ENCODE results near the gene DNAI4.
"Not testable (repeated sequence)": the region's sequence is repeated elsewhere in the genome, so short reads cannot be mapped to it uniquely, and the experiment has no call there.

Gene DNAI4

GRCh38 chr1:66824771-66825170, 99.9 kb downstream of the DNAI4 start:
- no peak for DNase-seq

GRCh38 chr1:66809736-66810326, 114.8 kb downstream of the DNAI4 start:
- DNase-seq = no peak

GRCh38 chr1:66809245-66809644, 115.4 kb downstream of the DNAI4 start:
- DNase-seq = no peak

DNA sequence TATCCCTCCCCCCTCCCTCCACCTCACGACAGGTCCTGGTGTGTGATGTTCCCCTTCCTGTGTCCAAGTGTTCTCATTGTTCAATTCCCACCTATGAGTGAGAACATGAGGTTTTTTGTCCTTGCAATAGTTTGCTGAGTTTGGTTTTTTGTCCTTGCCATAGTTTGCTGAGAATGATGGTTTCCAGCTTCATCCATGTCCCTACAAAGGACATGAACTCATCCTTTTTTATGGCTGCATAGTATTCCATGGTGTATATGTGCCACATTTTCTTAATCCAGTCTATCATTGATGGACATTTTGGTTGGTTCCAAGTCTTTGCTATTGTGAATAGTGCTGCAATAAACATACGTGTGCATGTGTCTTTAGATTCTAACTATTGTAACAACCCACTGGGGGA, 128.8 kb downstream of the DNAI4 start:
- not testable (repeated sequence) for DNase-seq

GRCh38 chr1:66791621-66792610, 132.7 kb downstream of the DNAI4 start:
- DNase-seq = no peak

DNA sequence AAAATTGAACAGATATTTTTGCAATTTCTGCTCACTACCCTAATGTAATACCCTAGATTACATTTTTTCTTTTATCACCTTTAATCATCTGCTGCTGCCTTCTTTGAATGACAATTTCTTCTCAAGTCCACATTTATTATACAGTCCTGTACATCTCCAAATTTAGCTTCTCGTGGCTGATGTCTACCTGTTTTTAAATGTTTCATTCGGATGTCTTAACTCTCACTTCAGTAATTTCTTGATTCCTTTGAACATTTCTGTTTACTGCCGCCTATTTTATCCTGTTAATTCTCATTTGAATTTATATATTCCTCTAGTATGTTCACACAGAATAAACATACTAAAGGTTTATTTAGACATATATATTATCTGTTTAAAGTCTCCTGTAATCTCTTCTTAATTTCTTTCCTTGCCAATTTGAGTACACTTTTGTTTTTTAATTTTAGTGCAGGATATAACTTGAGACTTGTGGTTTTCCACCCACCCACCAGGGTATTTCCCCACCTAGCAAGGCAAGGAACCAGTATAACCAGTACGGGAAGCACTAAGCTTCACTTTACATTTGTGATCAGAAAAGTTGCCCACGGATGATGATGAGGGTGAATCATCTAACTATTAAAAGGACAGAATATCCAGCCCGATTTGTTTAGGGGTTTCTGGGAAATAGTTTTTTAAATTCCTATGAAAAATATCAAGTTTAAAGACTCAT, 136.3 kb downstream of the DNAI4 start:
- DNase-seq = no peak

GRCh38 chr1:66787641-66788040, 137.0 kb downstream of the DNAI4 start:
- DNase-seq = no peak

DNA sequence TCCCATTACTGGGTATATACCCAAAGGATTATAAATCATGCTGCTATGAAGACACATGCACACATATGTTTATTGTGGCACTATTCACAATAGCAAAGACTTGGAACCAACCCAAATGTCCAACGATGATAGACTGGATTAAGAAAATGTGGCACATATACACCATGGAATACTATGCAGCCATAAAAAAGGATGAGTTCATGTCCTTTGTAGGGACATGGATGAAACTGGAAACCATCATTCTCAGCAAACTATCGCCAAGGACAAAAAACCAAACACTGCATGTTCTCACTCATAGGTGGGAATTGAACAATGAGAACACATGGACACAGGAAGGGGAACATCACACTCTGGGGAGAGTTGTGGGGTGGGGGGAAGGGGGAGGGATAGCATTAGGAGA, 138.9 kb downstream of the DNAI4 start:
- not testable (repeated sequence) for DNase-seq

- DNase-seq = no peak
Measured at GRCh38 chr1:66779475-66780078, 145.1 kb downstream of the DNAI4 start.

- DNase-seq = no peak
Measured at GRCh38 chr1:66778969-66779368, 145.7 kb downstream of the DNAI4 start.

GRCh38 chr1:66778266-66778665, 146.4 kb downstream of the DNAI4 start:
- no peak for DNase-seq

DNA sequence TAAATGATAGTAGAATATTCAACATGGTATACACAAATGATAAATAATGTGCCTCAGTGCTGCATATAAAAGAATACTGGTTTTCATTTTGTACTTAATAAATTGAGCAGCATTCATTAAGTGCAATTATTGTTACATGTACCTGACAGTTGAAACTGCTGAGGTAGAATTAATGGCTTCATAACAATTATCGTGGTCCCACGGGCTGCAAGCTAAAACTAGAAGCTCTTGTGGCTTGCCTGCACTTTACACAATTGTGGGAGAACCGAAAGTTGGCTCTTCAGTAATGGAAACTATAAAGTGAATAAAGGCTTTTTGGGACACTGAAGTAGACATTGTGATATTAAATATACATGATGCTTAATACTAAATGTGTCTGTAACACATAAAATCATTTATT, 146.8 kb downstream of the DNAI4 start:
- no peak for DNase-seq

DNA sequence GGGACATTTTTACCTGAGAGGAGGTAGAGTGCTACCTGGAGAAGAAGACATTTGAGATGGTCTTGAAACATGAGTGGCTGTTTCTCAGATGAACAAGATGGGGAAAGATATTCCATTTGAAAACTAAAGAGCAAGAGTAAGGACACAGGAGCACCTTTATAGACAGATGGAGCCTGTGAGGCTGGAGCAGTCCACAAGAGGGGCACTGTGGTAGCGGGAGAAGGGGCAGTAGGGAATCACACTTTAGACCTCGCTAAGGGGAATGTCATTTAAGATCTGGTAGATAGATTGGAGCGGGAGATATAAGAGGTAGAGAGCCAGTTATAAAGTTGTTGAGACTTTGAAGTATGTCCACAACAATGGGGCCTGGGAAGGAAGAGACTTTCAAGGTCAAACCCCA, 149.0 kb downstream of the DNAI4 start:
- DNase-seq = no peak

DNA sequence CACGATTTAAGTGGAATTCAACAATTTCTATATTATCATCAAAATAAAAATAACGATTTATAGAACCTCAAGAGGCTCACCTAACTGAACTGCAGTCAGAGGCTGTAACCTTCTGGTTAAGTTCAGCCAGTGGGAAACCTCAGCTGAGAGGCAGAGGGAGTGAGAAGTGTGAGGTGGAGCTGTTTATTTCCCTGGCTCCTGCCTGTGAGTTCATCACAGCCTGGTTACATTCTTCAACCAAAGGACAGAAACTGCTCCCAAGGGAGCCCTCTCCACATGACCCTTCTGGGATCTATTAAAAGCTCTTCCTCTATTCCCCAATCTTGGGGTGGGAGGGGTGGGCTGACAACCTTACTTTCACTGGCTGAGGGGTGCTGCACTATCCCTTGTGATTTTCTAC, 150.2 kb downstream of the DNAI4 start:
- no peak for DNase-seq

DNA sequence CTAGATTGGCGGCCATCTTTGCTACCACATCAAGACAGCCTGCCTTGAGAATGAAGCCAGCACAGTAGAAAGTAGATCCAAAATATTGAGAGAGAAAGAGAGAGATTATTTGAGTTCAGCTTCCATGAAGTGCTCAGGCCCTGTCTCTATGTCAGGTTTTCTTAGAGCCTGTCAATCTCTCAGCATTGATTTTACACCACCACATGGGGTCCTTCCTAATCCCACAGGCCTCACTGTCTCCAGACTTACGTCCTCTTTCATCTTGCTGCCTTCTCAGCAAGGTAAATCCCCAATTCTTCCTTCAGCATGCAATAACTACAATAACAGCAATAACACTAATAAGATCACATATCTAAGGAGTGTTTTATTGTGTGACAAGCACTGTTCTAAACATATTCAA, 151.4 kb downstream of the DNAI4 start:
- no peak for DNase-seq

- DNase-seq = no peak
Measured at GRCh38 chr1:66770694-66771093, 154.0 kb downstream of the DNAI4 start.

DNA sequence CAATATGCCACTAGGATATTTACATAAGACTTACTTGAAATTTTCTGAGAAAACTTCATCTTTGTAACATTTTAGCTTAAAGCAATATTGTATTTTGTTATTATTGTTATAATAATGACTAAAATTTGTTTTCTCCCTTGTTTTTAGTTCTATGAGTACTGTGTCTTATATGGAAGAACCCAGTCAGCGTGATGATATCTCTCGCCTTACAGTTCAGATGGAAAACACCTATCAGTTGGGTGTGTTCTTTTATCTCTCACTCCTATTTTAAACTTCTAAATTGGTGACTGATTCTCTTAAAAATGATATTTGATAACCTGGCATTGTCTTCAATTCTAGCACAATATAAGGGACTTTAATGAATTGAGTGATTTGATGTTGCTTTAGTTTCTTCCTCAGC, 154.4 kb downstream of the DNAI4 start:
- no peak for DNase-seq

DNA sequence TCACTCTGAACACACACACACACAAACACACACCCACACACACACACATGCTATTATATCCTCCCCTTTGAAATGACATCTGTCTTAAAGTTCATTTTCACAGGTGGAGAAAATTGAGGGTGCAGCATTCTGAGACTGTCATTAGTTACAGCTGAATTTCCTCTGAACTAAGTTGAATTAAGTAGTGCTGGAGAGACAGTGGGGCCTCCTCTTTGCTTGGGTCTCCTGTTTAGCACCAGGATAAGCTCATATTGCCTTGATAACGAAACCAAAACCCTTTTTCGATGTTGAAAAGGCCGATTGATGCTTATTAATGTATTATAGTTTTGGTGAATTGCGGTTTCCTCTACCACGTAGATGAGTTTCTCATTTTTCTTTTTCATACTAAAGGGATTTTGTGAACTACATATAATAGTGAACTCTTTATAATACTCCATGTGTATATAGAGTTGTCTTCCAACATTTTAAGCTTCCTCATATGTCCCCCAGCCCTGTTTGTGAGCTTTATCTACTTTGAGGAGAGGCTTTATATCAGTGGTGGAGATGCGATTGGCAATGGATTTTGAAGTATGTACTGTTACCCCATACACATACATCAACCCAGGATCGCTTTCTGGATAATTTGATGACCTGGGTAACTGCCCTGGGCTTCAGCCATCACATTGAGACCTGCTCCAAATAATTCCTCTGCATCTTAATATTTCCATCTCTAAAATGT, 155.0 kb downstream of the DNAI4 start:
- DNase-seq = no peak

GRCh38 chr1:66768965-66769364, 155.7 kb downstream of the DNAI4 start:
- DNase-seq = no peak

GRCh38 chr1:66767626-66768025, 157.0 kb downstream of the DNAI4 start:
- DNase-seq = no peak

DNA sequence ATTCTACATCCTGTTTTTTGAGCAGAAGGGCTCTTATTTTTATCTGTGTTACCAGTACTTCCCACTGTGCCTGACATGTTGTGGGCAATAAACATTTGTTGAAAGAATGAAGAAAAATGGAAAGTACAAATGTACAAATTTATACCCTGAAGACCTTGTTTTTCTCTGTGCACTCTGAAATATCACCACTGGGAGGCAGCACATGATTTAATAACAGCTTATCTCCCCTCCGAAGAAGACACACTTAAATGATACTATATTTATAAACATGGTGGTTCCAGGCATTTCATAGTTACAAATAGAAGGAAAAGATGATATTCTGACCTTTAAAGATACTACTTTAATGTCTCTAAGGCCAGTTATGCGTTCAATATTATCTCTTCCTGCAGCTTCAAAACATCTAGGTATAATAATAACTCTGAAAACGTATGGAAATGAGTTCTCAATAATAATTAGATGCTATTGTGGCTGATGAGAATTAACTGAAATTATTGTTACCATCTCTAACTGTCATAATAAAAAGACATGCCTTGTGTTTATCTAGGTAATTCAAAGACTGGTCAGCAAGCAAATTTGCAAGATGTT, 159.6 kb downstream of the DNAI4 start:
- no peak for DNase-seq
